ENCODE results near the gene TMEM253.

Gene TMEM253

DNA sequence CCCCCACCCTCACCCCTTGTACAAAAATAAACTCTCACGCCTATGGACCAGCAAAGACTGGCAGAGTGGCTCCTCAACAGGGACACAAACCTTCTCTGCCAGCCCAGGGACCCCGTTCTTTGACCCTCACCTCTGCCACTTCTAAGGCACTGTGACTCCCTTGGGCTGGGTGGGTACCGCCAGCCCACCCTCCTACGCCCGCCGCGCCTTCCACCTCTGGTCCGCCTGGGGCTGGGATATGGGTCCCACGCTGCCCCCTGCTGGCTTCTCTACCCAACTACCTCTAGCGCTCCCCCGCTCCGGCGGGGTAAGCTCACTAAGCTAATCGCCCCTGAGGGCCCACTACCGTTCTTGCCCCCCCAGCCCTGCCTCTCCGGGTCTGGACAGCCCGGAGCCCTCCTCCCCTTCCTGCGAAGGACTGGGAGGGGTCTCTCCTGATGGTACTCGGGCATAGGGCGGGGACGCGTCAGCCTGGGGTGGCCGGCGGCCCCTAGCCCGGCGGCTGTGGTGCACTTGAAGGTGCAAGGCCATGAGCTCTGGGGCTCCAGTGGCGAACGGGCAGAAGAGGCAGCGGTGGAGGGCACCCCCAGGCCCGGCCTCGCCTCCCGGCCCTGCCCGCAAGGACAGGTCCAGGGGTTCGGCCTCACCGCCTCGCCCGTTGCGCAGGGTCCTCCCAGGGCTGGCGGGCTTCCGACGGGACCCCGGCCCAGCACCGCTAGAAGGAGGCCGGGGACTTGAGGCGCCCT, 10.5 kb upstream of the TMEM253 start:
- no peak for DNase-seq (ENCODE audit: low read depth in 2 of 2)

DNA sequence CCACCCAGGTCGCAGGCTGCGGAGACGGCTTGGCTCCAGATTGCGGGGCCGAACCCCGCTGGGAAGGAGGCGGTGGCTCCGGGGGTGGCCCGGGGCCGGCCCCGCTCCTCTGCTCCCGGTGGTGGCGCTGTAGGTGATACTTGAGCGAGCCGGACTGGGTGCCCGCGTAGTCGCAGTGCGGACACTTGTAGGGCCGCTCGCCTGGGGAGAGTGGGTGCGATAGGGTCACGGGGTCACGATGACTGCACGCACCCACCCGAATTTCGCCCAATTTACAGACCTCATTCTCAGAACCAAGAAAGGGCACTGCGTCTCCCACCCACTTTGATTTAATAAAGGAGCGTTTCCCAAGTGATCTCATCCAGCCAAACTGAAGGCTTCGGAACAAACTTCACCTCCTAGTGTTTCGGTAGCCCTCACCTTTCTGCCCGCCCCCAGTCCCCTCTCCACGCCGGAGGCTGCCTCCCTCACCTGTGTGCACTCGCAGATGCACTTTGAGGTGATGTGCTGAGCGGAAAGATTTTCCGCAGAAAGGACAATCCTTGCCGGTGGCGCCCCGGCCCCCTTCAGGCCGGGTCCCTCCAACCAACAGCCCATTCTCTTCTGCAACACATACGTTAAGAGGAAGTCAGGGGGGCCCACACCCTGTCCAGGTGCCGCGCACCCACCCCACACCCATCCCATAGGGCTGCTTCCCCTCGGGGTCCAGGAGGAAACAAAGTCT, 9.8 kb upstream of the TMEM253 start:
- DNase-seq (ENCODE audit: low read depth in 2 of 2): no peak

DNA sequence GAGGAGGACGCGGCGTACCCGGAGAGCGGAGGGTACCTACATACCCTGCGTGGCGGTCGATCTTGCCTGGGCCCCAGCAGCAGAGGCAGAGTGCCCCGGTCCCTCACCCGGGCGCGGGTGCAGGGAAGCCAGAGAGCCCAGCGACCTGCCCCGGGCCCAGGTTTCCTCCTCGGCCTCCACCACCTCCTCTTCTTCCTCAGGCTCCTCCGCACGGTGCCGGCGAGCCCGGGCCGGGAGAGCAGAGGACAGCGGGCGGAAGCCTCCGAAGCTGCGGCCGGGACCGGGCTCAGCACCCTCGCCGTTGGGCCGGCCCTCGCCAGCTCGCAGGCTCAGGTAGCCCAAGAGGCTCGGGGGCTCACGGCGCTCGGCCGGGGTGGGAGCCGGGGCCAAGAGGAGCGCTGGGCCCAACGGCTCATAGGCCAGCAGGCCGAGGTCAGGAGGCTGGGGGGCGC, 9.0 kb upstream of the TMEM253 start:
- DNase-seq (ENCODE audit: low read depth in 2 of 2): no peak

DNA sequence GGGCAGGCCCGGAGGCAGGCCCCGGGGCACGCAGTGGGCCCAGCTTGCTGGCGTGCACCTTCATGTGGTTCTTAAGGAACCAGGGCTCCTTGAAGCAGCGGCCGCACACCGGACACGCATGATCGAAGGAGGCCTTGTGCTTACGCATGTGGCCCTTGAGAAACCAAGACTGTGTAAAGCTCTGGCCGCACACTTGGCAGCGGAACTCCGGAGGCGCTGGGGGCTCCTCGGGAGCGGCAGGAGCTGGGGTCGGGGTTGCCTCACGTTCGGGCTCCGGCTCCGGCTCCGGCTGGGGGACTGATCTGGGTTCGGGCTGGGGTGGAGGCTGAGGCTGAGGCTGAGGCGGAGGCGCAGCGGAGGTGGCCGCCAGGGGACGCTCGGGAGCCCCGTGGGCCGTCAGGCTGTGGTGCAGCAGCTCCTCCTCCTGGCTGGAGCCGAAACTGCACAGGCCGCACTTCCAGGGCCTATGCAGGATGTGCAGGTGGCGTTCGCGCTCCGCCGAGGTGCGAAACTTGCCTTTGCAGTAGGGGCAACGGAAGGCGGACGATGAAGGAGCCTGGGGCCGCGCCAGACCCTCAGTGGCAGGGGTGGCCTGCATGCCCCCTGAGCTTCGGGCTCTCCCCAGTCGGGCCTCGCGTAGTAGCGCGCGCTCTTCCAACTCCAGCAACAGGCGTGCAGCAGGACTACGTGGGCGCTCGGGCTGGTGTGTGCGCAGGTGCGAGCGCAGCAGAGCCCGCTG, 8.4 kb upstream of the TMEM253 start:
- peak; percentile 93 to 94 for DNase-seq (ENCODE audit: low read depth in 2 of 2)

DNA sequence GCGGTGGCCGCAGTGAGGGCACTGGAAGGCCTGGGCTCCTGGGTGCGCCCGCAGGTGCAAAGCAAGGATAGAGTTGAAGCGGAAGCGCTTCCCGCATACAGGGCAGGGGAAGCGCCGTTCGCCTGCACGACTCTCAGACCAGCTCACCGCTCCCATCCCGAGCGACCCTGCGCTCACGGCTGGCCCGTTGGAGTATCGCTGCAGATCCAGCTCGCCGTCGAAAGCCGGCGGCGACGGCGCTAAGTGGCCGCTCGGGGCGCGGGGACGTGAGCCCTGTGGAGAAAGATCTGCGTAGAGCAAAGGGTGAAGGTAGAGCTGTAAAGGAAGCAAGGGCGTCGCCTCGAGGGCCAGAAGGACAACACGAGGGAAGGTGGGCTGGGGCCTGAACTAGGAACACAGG, 7.8 kb upstream of the TMEM253 start:
- DNase-seq (ENCODE audit: low read depth in 2 of 2): no peak

DNA sequence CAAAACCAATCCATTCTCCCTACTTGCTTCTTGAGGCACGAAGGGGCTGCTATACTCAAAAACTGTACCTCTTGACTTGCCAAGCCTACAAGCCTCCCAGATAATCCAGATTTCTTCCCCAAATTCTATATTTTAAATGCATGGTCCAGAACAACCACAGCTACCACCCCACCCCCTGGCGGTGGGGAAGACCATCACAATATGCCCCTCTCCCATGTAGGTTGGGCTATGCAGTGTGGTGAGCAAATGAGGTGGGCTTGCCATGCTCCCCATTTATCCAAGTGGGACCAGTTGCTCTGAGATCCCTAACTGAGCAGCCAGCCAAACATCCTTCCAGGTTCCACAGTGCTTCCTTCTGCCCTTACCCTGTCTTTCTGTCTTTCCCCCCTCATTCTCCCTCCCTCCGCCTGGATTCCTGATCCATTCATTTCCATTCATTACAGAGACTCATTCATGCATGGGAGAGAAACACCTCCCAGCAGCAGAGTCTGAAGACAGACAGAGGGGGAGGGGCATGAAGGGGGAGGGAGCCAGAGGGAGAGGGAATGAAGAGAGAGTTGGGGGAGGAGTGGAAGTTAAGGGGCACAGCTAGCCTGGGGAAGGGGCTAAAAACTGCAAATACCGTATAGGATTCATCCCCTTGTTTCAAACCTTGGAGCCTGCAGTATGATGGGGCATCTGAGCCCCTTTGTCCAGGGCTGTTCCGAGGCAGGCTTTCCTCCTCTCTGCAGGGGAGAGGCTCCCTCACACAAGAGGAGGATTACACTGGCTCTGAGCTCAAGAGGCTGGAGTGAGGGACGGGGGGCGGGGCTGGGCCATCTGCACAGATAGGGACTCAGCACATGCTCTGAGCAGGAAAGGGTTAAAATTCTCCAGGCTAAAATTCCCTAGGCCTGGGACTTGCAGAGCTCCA, 6.8 kb upstream of the TMEM253 start:
- no peak for DNase-seq (ENCODE audit: low read depth in 2 of 2)

DNA sequence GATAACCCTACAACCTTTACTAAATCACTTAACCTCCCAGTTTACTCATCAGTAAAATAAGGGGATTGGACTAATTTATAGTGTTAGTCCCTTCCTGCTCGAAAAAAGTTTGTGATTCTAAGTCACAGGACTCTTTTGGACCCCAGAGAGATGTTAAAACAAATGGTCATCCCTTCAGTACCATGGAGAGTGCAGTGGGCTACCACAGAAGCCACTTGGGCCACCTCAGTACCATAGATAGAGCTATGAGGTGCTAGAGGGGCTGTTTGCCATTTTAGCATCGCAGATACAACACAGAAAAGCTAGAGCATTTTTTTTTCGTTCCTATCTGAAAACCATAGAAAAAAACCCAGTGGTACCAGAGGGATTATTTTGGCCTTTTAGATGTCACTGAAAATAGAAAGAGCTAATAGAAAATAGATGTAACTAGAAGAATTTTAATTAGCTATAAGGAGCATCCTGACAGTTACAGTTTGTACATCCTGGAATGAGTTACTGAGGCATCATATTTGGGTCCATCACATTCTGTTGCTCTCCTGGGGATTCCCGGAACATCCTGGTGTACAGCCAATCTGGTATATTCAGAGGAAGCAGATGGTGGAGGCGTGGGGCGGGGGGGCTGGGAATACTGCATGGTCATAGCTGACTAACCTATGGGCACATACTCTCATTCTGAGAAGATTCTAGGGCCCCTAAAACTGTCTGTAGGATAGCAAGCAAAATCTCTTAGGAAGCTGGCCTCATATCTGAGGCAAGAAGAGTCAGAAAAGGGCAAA, 5.2 kb upstream of the TMEM253 start:
- no peak for DNase-seq (ENCODE audit: low read depth in 2 of 2)

DNA sequence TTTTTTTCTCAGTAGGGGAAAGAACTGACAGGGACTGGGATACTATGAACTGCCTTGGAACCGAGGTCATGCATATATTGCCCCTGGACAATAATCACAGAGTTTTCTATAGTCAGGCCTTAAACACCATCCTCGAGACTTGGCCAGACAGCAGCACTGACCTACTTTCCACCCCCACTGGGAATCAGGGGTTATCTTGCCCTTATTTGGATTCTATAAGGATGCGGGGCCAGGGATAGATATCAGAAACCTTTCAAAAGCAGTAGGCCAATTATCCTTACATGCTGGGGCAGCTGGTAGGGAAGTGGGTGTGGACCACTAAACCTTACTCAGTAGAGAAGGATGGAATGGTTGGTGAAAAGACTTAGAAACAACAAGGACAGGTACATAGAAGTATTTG, 4.4 kb upstream of the TMEM253 start:
- DNase-seq (ENCODE audit: low read depth in 2 of 2): no peak

DNA sequence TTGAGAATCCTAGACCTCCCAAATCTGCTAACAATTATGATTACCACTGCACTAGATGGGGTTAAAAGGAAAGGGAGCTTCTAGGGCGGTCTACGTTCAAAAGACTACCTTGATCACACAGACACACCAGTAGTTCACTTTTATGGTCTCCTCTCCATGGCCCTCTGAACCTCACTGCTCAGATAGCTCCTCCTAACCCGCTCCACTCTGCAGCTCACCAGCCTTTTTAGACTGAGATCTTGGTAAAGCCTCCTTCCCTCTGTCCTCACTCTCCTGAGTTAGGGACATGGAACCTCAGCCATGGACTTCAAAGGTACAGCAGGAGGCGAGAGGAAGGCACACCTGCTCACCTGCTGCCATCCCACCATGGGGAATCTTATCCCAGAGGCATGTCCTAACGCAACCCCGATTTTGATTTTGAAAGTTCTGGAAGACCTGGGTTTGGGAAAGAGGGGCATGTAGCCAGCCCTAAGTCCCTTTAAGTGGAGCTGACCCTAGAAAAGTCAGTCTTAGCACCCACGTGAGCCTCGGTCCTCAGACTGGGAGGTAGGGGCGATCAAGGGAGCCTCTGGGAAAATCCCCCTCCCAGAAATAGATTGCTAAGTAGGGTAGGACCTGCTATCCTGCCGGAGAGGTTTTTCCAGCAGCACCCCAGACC, 3.8 kb upstream of the TMEM253 start:
- DNase-seq (ENCODE audit: low read depth in 2 of 2): no peak

DNA sequence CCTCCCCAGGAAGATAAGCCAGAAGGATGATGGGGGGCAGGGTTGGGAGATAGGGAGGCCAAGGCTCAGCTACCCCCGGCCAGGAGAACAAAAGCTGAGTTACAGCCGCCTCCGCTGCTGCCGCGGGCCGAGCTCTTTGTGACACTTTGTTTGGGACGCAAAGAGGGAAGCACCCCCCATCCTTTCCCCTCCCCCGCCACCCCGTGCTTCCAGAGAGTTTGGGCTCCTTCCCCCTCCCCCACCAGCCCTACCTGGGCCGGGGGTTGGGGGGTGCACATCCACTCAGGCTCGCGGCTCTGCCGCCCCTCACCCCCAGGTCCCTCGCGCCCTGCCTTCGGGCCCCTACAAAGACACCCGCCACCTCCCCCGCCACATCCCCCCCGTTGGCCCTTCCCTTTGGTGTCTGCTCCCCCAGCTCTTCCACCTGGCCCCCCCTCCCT, 3.2 kb upstream of the TMEM253 start:
- DNase-seq (ENCODE audit: low read depth in 2 of 2): no peak

DNA sequence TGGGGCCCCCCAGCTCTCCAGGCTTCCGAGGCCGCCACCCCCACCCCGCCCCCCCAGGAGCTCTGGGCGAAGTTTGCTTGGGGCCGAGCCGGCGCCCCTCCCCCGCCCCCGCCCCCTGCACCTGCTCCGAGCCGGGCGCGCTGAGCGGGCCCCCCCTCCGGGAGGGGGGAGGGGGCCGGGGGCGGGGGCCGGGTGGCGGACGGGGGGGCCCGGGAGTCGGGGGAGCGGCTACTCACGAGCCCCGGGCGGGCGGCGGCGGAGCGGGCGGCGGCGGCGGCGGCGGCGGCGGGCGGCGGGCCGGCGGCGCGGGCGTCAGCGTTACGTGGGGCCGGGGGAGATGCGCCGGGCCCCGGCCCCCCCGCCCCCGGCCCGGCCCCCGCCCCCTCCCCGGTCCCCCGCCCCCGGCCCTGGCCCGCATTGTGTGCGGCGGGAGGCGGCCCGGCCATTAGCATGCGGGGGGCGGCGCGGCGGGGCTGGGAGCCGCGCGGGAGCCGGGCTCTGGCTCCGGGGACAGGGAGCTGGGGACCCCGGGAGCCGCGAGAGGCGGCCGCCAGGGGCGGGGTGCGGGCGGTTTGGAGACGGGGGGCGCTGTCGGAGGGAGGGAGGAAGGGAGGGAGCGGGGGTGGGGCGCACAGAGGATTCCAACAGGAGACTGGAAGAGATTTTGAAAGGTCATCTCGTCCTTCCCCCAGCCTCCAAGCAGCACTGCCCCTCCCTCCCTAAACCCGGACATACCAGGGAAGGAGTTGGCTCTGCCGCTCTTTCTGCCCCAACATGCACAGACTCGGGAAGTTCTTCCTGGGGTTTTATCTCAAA, 2.6 kb upstream of the TMEM253 start, which contains the start of gene ZNF219:
Gene ZNF219 (minus strand): TSS at position 580 of the 816 bp plus-strand sequence. CDS start 5,064 bp downstream, outside the sequence.
- peak in 1 of 2 donors; percentile 23 for DNase-seq (ENCODE audit: low read depth in 2 of 2)

DNA sequence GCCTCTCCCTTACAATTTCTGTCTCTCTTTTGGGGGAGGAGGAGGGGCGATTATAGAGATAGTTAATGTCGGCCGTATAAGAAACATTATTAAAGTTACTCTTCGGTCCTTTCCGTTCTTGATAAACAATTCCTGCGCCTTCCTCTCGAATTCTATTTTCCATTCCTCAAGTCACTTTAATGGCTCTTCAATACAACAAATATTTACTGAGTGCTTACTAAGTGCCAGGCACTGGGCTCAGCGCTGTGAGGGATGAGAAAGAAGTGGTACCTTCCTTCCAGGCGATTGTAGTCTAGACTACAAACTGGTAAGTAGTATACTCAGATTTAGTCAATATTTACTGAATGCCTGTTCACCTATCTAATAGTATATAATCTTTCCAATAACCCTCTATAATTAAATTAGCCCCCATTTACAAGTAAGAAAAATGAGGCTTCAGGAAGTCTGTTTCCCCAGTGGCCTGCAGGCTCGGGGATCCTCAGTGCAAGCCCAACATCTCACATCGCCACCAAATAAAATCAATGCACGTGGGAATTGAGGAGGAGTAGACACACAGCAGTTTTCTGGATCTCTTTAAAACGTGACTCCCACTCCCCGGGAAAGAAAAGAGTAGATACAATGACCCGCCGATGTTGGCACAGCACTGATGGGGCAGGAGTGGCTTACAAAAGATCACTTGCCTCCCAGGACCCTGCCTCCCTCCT, 1.8 kb upstream of the TMEM253 start:
- DNase-seq (ENCODE audit: low read depth in 2 of 2): no peak

DNA sequence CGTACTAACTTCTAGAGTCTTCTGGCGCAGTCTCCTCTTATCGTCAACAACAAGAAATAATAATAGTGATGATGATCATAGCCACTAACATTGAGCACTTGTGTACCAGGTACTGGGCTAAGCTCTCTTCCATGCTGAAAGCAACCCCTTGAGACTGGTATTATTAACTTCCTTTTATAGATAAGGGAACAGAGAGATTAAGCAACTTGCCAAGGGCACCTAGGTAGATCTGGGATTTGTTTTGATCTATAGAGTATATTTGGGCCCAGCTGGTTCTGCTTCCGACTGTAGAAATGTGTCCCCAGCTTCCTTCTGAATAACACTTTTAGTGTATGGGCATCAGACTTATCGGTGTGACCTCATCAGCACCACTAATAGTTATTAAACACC, 1.3 kb upstream of the TMEM253 start:
- DNase-seq (ENCODE audit: low read depth in 2 of 2): no peak

DNA sequence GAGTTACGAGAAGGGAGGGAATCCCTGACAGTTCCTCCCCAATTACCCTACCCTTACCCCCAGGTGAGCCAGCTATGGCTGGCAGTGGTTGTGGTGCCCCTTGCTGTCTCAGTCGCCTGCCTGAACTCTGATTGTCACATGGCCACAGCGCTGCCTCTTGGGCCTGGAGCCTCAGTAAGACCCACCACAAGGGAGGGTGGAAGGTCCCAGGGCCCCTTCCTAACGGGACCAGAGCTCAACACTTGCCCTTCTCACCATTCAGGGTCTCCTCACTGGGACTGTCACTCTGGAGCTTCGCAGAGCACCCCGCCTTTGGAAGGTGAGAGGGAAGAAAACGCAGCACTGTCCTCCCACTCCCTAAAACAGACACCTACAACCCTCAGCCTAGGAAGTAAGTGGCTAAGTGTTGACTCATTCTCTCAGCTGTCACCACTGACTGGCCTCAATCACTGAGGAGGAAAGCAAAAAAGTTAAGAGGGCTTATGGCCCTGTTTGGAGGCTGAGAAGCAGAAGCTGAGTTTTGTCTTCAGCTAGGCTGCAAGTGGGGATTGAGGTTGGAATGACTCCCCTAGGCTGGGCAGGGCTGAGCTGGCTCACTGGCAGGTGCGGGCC, 1.0 kb downstream of the TMEM253 start:
- DNase-seq (ENCODE audit: low read depth in 2 of 2): no peak

DNA sequence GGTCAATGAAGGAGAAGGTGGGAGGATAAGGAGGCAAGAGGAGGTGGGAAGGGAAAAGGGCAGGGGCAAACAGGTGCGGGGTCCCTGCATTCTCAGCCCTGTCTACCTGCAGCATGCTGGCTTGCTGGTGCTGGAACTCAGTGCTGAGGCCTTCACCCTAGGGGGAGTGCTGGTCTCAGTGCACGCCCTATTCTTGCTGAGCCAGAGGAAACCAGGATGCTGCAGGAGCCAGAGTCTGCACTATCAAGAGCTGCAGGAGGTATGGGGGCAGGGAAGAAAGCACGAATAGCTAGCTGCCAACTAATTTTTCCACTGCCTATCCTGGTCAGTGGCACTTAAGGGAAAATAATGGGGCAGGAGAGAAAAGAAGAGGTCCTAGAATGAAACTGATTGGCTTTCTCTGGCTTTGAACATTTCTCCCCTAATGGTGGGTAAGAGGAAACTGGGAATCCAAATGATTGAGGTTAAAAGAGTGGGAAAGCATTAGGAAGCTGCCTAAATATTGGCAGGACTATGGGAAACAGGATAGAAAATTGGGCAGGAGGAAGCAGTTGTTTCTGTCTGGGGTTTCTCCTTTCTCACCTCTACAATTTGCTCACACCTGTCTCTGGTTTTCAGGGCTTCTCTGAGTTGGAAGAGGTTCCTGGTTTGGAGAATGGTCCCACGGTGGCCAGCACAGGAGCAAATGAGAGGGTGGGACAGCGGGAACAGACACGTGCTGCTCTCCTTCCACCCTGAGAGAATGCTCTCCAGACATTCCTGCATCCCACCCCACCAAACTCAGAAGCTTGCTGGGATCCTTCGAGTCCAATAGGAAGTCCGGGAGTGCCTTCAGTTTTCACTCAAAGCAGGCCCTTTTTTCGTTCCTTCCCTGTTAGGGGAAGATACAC, 1.9 kb downstream of the TMEM253 start:
- DNase-seq (ENCODE audit: low read depth in 2 of 2): no peak

DNA sequence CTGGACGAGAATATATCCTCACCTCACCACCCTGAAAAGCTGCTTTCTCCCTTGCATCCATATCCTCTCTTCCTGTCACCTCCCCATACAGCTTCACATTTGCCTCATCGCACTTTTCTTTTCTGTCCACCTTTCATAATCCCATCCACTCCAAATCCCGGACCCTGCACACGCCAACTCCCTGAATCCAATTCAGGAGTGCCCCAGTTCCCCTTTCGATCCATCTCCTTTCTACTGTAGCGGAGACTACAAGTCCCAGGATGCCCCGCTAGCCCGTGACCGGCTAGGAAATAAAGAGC, 2.5 kb downstream of the TMEM253 start:
- DNase-seq (ENCODE audit: low read depth in 2 of 2): no peak

DNA sequence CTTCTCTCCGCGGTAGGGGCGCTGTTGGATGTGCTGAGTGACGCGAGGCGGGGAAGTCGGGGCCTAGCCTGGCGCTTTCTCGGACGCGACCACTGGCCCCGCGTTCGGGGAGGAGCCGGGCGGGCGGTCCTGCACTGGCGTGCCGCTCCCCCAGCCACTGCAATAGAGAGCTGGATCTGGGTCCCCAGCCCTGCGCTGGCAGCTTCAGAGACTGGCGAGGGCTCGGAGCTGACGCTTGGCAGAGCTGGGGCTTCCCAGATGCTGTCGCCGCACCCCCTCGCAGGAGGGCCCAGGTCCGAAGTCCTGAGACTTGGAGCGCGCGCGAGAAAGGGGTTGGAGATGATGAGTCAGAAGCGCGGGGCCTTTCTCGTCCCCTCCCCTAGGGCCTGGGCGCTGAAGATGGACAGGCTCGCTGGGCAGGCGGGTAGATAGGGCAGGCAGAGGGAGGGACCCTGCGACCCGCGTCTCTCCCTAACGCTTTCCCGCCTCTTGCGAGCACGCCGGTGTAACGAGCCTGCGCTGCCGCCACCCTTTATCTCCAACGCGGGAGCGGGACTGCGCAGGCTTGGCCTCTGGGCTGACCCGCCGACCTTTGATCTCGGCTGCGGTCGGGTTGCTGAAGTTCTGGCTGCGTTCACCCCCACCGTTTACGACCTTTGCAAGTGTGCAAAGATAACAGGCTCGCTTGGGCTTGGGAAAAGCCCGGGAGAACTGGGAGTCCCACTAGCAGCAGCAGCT, 3.0 kb downstream of the TMEM253 start:
- peak; percentile 88 for DNase-seq (ENCODE audit: low read depth in 2 of 2)

All from stimulated activated CD4-positive, alpha-beta T cell treated with anti-CD3 and anti-CD28 coated beads, Interleukin-1b, Interleukin-23, amount 100 ng/mL, for 4 hours (primary cell).